HepG2 (cell line): Measurements from ENCODE around the gene NUP93. TPM values are rescaled to one million over a fixed set of nuclear protein-coding genes. Genes with fewer than 3 reads are reported as not detected.

ENCODE experiments used
- CEBPB ChIP-seq: IDR thresholded peaks from 2 replicates; pipeline ENCODE4 v1.6.1; 2011; ENCODE audit warnings: low read depth, low read length, improper control_type of control experiment, borderline replicate concordance
- GMEB2 ChIP-seq: IDR thresholded peaks from 2 replicates; pipeline ENCODE4 v1.6.1; 2016; ENCODE audit warnings: missing biosample characterization, missing genetic modification reagents, low read depth
- HDAC6 ChIP-seq: fragments of 200-600 bp; sonication (generic); IDR thresholded peaks from 2 replicates; pipeline ENCODE4 v1.7.0; 2017; ENCODE audit warnings: mild to moderate bottlenecking, antibody characterized with exemption, low read length, low read depth
- IKZF1 ChIP-seq: fragments of 450-650 bp; IDR thresholded peaks from 2 replicates; pipeline ENCODE4 v1.7.1; 2016
- IRF9 ChIP-seq: sonication (generic); formaldehyde crosslinking; IDR thresholded peaks from 2 replicates; pipeline ENCODE4 v1.8.0; 2022; ENCODE audit warnings: missing genetic modification reagents, mild to moderate bottlenecking, borderline replicate concordance
- KDM2A ChIP-seq: sonication (generic); formaldehyde crosslinking; IDR thresholded peaks from 2 replicates; pipeline ENCODE4 v1.4.0; 2020; ENCODE audit warnings: low read depth, missing genetic modification reagents, borderline replicate concordance
- MLX ChIP-seq: IDR thresholded peaks from 2 replicates; pipeline ENCODE4 v1.6.1; 2016
- PCBP1 ChIP-seq: fragments of 200-400 bp; formaldehyde crosslinking; IDR thresholded peaks from 2 replicates; pipeline ENCODE4 v1.6.1; 2017; ENCODE audit warnings: mild to moderate bottlenecking, low read depth, low read length, borderline replicate concordance
- SKI ChIP-seq: fragments of 450-650 bp; IDR thresholded peaks from one replicate; pipeline ENCODE4 v1.6.1; 2018; ENCODE audit warnings: mild to moderate bottlenecking; ENCODE audit not compliant: partially characterized antibody
- TSC22D2 ChIP-seq: sonication (generic); formaldehyde crosslinking; IDR thresholded peaks from 2 replicates; pipeline ENCODE4 v1.5.1; 2020; ENCODE audit warnings: missing genetic modification reagents, mild to moderate bottlenecking, borderline replicate concordance
- ZFP36L2 ChIP-seq: sonication (generic); formaldehyde crosslinking; IDR thresholded peaks from 2 replicates; pipeline ENCODE4 v1.4.0; 2020; ENCODE audit warnings: missing genetic modification reagents
- ZNF12 ChIP-seq: sonication (generic); formaldehyde crosslinking; IDR thresholded peaks from 2 replicates; pipeline ENCODE4 v1.5.0; 2020; ENCODE audit warnings: missing genetic modification reagents
- ZNF274 ChIP-seq: sonication (generic); formaldehyde crosslinking; IDR thresholded peaks from 2 replicates; pipeline ENCODE4 v1.5.1; 2020; ENCODE audit warnings: mild to moderate bottlenecking, missing genetic modification reagents
- ZNF329 ChIP-seq: sonication (generic); formaldehyde crosslinking; IDR thresholded peaks from 2 replicates; pipeline ENCODE4 v1.9.0; 2021; ENCODE audit warnings: low read depth, mild to moderate bottlenecking, missing genetic modification reagents
- ZNF33B ChIP-seq: sonication (generic); formaldehyde crosslinking; IDR thresholded peaks from 2 replicates; pipeline ENCODE4 v1.5.1; 2020; ENCODE audit warnings: mild to moderate bottlenecking, missing genetic modification reagents
- ZNF580 ChIP-seq: IDR thresholded peaks from 2 replicates; pipeline ENCODE4 v1.6.1; 2016; ENCODE audit warnings: low read depth, borderline replicate concordance
- ZNF607 ChIP-seq: sonication (generic); formaldehyde crosslinking; IDR thresholded peaks from 2 replicates; pipeline ENCODE4 v1.5.1; 2020; ENCODE audit warnings: missing genetic modification reagents, mild to moderate bottlenecking, borderline replicate concordance
- ZNF616 ChIP-seq: sonication (generic); formaldehyde crosslinking; IDR thresholded peaks from 2 replicates; pipeline ENCODE4 v1.5.0; 2020; ENCODE audit warnings: low read depth, mild to moderate bottlenecking, missing genetic modification reagents
- ZSCAN30 ChIP-seq: sonication (generic); formaldehyde crosslinking; IDR thresholded peaks from 2 replicates; pipeline ENCODE4 v1.5.0; 2020; ENCODE audit warnings: mild to moderate bottlenecking, missing genetic modification reagents
- polyA plus RNA-seq, 8 experiments: library from polyadenylated mRNA; depleted of rRNA in 3 of 8; stranded (reverse) in 7 of 8; unstranded in 1 of 8; fragments of >200 nt; fragmentation: Illumina TruSeq in 4 of 8; extraction: Trizol in 4 of 8; gene quantifications; 2 replicates each; pipeline versions ENCODE4 v1.2.1 to v1.2.3, GENCODE V29; 2011 to 2016; ENCODE audit warnings: low read depth in 4 of 8, missing spikeins in 1 of 8, mixed read lengths in 1 of 8; ENCODE audit not compliant: insufficient read depth in 1 of 8
- total RNA-seq, 5 experiments: library from RNA; depleted of rRNA; stranded (reverse); fragments of >200 nt; fragmentation: Illumina TruSeq; extraction: Trizol; gene quantifications; 2 replicates each; pipeline ENCODE4 v1.2.3, GENCODE V29; 2016; ENCODE audit warnings: low read depth in 1 of 5
- TF ChIP-seq, protein P1 (sequence below): sonication (generic); formaldehyde crosslinking; IDR thresholded peaks from 2 replicates; pipeline ENCODE4 v1.4.0; 2020; ENCODE audit warnings: missing genetic modification reagents
- TF ChIP-seq, protein P2 (sequence below): sonication (generic); formaldehyde crosslinking; IDR thresholded peaks from 2 replicates; pipeline ENCODE4 v1.5.0; 2020; ENCODE audit warnings: mild to moderate bottlenecking, low read depth, missing genetic modification reagents, borderline replicate concordance
- TF ChIP-seq, protein P3 (sequence below): sonication (generic); formaldehyde crosslinking; IDR thresholded peaks from 2 replicates; pipeline ENCODE4 v1.5.0; 2020; ENCODE audit warnings: missing genetic modification reagents, mild to moderate bottlenecking, borderline replicate concordance

The NUP93 gene
- total and polyA plus RNA-seq, 2 of the 13 experiments (the other 11 are each of a cell fraction or from before 2014, with no cell fraction given): 58.5 to 140 TPM

DNA sequence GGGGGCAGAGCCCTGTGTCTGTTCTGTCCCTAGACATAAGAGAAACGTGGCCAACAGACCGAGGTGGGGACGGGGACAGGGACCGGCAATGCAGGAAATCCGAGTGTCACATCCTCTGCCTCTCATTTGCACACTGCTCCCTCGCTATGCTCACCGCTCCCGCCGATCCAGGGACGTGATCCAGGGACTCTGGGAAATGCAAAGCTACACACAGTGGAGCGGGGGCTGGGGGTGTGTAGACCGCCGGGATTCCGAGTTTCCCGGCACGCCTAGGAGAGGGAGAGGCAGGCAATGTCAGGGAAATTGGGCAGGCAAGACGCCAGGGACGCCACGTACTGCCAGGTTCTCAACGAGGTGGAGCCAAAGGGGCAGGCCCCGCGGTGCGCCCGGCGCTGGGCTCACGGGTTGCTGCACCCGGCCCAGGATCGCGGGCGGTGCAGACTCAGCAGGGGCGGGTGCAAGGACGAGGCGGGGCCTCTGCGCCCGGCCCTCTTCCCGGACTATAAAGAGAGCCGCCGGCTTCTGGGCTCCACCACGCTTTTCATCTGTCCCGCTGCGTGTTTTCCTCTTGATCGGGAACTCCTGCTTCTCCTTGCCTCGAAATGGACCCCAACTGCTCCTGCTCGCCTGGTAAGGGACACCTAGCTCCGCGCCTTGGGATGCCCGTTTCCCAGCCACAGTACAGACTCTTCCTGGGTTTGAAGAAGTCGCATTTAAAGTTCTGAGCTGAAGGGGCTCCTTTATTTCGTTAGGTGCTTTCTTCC lies 47.8 kb upstream of the NUP93 start, which contains the start of gene MT1X (continued):
- TF ChIP-seq, protein P1, sequence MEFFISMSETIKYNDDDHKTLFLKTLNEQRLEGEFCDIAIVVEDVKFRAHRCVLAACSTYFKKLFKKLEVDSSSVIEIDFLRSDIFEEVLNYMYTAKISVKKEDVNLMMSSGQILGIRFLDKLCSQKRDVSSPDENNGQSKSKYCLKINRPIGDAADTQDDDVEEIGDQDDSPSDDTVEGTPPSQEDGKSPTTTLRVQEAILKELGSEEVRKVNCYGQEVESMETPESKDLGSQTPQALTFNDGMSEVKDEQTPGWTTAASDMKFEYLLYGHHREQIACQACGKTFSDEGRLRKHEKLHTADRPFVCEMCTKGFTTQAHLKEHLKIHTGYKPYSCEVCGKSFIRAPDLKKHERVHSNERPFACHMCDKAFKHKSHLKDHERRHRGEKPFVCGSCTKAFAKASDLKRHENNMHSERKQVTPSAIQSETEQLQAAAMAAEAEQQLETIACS: peak; percentile 39; the same call in 1 of the 2 replicates
- TF ChIP-seq ZNF12 (CRISPR knock-in tag) (peak; percentile 56; the same call in 1 of the 2 replicates), MLX (CRISPR knock-in tag) (0 out of 2 replicates have a peak, but pooled peaks have one; percentile 30), ZNF607 (CRISPR knock-in tag) (no peak), HDAC6 (no peak), ZNF33B (no peak), SKI (no peak), TSC22D2 (CRISPR knock-in tag) (no peak; the same call in 1 of the 2 replicates), ZNF274 (CRISPR knock-in tag) (peak; percentile 85), IRF9 (CRISPR knock-in tag) (no peak), KDM2A (CRISPR knock-in tag) (peak; percentile 87; the same call in 1 of the 2 replicates), GMEB2 (CRISPR knock-in tag) (no peak), ZSCAN30 (no peak), PCBP1 (peak; percentile 87; the same call in 1 of the 2 replicates), IKZF1 (no peak), ZFP36L2 (no peak), ZNF580 (CRISPR knock-in tag) (peak; percentile 95), CEBPB (no peak), ZNF329 (no peak), ZNF616 (CRISPR knock-in tag) (no peak)
- TF ChIP-seq, protein P2, sequence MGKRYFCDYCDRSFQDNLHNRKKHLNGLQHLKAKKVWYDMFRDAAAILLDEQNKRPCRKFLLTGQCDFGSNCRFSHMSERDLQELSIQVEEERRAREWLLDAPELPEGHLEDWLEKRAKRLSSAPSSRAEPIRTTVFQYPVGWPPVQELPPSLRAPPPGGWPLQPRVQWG (CRISPR knock-in tag): no peak
- TF ChIP-seq, protein P3, sequence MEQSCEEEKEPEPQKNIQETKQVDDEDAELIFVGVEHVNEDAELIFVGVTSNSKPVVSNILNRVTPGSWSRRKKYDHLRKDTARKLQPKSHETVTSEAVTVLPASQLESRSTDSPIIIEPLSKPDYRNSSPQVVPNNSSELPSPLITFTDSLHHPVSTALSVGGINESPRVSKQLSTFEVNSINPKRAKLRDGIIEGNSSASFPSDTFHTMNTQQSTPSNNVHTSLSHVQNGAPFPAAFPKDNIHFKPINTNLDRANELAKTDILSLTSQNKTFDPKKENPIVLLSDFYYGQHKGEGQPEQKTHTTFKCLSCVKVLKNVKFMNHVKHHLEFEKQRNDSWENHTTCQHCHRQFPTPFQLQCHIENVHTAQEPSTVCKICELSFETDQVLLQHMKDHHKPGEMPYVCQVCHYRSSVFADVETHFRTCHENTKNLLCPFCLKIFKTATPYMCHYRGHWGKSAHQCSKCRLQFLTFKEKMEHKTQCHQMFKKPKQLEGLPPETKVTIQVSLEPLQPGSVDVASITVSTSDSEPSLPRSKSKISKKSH (CRISPR knock-in tag): 0 out of 2 replicates have a peak, but pooled peaks have one; percentile 47
